ENCODE data around the gene ERLIN1.

The ERLIN1 gene

DNA sequence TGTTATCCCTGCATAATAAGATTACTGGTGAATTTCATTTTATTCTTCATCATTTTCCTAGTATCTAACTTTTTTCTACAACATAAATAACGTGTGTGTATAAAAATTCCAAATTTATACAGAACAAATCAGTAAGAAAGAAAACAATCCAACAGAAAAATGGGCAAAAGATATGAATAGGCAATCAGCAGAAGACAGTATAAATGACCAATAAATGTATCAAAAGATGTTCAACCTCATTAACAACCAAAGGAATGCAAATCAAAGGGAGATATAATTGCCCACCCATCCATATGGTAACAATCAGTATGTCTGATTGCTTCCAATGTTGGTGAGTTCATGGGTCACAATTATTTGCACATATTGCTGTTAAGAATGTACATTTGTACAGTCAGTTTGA is 13.5 kb downstream of the ERLIN1 start:
- DNase-seq (ENCODE audit: low read depth, low spot score) = no peak

DNA sequence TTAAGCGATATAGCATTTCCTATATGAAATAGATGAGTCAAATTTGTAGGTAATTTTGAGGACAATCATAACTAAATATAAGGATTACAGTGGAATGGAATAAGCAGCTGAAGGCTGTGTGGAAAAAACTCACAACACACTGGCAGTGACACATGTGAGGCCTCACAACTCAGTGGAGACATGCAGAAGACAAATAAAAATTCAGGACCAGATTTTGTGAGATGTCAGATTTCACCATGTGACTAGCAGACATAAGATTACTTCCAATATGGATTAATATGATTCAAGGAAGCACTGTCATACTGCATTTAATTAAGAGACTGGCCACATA is 17.6 kb downstream of the ERLIN1 start:
- DNase-seq (ENCODE audit: low read depth, low spot score) = no peak

DNA sequence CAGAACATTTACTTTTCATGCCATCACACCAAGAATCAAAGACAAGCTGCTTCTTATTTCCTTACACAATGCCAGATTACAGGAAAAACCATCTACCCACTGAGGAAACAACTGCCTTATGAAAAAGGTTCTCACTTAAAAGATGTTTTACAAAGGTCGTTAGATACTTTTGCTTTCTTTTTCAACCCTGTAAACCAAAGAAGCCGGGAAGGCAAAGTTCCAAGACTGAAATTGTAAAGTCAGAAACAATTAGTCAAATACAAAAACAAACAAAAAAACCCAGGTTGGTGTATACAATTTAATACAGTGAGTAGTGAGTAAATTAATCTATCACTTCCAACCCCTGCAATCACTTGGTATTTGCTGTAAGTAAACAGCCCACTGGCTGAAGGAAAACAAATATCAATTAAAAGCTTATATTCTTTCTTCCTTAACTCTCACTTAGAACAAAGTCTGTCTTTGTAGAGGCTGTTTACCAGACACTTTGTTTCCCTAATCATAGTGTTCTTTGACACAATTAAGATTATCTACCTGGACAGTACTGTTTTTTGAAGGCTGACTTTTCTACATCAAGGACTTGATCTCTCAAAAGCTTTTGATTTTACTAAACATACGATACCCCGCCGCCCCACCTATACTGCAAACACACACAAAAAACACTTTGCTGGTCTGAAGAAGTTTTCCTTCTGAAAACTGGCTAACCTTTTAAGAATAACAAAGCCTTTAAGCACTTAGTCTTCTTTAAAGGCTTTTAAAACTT is 18.1 kb downstream of the ERLIN1 start:
- DNase-seq (ENCODE audit: low read depth, low spot score) = no peak

DNA sequence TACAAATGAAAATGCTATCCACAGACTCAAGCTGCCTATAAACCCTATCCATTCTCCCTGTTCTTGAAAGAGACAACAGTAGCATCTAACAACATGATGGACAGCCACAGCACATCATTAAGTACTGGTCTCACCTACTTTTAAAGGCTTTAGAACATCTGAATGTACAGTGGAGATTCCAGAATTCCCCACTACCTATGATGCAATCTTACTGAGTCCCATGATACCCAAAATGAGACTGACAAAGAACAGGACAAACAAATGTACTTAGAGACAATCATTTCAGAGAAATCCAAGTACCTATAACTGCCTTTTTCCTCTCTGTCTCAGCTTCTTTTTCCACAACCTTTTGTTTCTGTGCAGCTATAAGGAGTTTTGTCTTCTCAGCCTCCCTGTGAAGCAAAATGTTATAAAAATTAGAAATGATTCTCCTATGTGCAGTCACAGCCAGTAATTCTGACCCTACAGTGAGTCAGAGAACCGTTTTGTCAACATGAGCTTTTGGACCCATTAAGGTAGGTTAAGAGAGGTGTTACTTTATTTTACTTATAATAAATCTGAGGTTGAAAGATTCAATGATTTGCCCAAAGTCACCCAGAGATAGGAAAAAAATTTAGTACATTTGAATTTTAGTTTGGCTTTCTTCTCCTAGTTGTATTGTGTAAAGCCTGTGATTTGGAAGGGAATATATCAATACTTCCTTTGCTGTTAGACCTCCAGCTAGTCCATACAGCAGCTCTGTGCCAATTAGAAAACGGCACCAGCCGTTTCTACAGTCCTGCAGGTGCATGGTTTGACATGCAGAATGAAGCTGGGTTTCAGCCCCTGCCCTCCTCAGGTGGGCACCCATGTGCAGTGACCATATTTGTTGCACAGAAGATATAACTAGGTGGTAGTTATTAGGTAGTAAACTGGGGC is 21.9 kb downstream of the ERLIN1 start:
- no peak for DNase-seq (ENCODE audit: low read depth, low spot score)

DNA sequence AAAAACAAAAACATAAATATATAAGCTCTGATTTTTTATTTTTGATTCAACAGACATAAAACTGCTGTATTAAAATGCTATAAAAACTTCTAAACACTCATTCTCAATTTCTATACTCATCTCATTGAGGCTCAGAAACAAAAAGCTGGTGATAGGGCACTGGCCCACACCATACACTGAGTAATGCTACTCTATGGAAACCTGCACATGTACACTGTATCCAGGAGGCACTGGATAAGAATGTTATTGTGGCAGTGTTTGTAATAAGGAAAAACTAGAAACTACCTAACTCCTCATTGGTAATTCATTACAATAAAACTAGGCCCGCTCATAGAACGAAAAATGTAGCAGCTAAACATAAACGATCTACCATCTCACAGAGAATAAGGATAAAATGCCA is 23.1 kb downstream of the ERLIN1 start:
- no peak for DNase-seq (ENCODE audit: low read depth, low spot score)

DNA sequence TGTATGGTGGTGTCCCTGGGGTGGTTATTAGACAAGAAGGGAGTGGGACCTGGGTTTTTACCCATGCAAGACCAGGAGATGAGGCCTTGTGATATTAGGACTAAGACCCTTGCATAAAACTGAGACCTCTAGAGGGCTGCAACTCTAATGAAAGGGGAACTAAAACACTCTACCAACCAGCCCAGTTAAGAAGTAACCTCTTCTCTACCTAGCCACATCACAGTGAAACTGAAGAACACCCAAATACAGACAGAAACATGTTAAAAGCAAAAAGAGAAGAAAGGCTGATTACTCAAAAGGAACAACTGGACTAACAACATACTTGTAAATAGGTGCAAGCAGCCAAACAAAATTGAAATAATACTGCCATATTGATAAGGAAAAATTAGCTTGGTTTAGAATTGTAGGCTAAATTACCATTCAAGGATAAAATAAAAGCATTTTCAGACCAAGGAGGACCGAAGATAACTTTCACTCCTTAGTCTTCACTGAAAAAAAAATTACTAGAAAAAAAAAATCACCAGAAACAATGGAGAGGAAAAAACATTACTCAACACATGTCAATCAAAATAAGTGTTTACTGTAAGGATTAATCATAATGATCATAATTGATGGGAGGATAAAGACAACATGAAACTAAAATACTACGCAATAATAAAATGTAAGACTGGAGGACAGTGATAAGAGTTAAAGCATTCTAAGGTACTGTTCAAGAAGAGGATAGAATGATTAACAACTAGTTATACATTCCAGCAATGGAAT is 27.6 kb downstream of the ERLIN1 start:
- DNase-seq (ENCODE audit: low read depth, low spot score) = no peak

DNA sequence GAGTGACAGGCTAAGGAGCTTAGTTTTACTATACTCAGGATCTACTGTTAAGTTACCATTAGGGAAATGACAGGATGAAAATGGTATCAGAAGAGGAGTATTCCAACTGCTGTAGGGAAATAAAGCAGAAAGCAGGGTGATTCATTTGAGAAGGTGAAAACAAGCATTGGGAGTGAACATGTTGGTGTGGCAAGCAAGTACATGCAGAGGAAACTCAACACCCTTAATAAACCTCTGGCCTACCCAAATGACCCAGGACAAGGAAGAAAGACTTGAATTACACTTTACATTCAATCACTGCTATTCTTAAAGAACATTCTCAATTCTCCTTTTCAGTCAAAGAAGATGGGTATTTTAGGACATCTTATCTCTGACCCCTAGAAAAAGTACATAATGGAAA is 28.7 kb downstream of the ERLIN1 start:
- no peak for DNase-seq (ENCODE audit: low read depth, low spot score)

DNA sequence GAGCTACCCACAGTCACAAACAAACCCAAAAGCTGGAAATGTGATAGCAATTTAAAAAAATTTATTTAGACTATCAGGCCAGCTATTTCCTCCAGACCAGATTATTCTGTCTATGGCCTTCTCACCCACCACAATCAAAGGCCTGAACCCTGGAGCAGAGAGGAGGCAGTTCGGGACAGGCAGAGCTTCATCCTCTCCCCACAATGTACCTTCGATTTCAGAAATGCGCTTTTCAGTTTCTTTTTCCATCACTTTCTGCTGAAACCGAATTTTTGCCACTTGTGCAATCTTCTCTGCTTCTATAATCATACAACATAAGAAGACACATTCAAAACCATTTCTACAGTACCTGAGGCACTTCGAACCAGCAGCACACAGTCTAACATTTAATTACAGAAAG is 29.9 kb downstream of the ERLIN1 start:
- DNase-seq (ENCODE audit: low read depth, low spot score) = no peak

DNA sequence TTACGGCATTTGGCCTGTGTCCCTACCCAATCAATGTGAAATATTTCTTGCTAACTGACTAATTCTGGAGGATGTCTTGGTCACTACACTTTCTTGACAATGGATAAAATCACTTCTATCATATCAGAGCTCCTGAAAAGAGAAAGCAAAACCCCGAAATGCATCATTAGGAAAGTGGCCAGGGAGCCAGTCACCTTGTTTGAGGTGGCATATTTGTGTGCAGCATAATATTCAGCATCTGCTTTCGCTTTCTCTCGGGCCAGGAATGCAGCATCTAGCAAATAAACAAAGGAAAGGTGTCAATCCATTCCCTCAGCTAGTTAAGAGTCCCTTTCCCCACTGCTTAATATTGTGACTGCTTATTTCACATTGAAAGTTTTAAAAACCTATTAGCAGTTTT is 31.2 kb downstream of the ERLIN1 start:
- no peak for DNase-seq (ENCODE audit: low read depth, low spot score)

DNA sequence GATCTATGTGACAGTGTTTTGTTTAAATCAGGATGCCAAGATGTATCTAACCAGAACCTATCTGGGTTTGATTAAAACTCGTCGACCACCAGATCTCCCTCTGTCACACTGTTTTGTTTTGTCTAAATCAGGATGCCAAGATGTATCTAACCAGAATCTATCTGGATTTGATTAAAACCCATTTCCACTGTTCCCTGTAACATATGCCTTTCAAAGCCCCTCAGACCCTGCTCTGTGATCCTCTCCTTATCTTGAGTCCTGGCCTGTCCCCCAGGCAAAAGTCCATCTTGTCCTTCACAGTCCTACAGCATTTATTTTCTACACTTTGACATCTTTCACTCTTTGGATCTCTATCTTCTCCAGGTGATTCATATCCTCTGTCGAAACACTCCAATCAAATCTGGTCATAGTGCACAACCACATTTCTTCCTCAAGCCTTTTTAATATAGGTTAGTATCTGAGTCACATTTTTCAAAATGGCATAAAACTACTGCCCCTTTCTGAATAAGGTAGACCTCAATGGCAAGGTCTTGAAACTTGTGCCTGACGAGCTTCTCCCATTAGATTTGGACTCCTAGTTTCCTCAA is 32.5 kb downstream of the ERLIN1 start:
- DNase-seq (ENCODE audit: low read depth, low spot score) = no peak

DNA sequence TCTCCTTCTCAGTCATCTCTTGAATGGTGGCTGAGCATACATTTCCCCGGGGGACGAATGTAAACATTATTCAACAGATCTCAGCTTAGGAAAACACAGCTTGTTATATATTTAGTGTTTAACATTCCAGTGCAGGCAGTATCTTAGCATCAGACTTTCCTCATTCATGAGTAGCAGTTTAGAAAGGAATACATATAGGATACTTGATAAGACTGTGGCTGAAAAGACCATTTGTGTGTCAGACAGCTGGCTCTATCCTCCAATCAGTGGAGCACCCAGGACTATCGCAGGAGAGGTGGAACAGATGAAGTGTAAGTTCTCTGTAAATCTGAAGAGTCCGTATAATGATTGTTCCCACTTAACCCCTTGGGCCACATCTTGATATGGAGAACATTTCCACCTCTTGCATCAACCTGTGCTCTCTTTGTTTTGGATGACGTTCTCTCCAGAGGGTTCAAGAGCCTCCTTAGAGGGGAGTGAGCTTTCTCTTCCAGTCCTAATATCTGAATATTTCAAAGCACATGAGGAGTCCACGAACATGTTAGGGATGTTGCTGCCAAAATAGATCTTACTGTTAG is 34.0 kb downstream of the ERLIN1 start:
- no peak for DNase-seq (ENCODE audit: low read depth, low spot score)

DNA sequence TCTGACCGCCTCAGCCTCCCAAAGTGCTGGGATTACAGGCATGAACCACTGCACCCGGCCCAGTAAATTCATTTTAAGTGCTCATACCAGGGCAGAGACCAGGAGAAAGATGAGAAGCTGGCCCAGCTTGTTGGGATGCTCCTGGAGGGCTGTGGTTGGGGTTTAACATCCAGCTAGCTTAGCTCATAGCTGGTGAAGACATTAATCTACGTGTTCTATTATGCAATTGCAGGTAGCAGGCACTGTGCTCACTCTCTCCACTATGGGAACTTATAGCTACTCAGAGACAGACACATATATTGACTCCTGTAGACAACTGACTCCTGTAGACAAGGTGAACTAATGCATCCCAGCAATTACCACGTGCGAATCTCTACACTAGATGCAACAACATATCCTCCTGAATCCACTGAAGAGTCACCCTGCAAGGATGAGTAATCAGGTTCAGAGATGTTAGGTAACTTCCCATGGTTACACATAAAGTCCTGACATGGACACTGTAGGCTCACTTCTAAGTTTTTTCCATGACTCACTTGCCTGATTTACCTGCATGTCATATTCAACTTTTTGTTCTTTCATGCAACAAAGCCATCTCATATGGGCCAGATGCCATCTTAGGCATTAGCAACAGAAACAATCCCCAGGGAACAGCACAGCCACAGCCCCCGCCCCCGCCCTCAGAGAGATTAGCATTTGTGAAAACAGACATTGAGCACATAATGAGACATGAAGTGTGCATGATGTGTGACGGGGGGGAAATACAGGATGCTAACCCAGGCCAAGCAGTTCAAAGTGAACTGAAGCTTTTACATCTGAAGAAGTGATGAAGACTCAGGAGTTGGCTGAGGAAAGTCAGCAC is 37.2 kb downstream of the ERLIN1 start:
- DNase-seq (ENCODE audit: low read depth, low spot score) = no peak

DNA sequence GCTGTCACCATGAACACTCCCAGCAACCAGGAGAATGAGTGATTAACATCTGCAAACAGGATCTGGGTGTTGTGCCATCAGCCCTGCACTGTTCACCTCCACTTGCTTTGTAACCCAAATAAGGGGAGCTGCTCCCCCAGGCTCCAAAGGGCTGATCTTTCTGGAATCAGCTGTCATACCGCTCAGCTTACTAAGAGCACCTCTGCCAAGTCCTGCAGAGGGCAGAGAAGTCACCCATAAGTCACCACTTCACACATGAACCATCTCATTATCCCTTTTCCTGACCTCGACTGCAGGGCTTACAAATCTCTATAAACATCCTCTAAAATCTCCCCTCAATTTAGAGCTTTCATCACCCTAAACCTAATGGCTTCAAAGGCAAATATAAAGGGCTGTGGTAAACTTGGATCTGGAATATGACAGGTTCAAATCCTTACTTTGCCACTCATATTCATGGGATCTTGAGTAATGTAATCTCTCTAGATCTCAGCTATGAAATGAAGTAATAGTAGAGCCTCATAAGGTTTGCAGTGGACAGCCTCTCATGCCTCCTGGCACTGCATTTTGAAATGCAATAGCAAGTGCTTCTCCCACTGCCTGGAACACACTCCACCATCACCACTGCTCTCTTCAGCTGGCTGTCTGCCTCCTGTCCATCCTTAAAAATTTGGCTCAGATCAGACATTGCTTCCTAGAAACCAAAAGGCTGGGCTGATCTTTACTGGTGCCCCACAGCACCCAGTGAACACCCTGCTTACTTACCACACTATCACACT is 38.8 kb downstream of the ERLIN1 start:
- no peak for DNase-seq (ENCODE audit: low read depth, low spot score)

DNA sequence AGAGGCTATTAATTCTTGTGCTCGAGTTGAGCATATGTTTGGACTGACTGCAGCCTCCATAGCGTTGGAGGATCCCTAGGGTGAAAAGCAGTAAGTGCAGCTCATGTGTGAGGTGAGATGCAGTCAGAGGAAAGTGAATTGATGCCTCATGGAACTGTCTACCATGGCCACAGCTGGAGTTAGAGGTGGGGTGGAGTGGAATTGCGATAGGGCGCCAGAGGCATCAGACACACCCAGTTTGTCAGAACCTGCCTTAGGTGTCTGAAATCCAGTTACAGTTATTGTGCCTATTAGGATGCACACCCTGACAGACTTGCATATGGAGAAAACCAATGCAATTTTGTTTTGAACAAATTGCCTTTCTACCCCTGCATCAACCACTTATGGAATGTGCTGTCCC is 39.4 kb downstream of the ERLIN1 start:
- no peak for DNase-seq (ENCODE audit: low read depth, low spot score)

DNA sequence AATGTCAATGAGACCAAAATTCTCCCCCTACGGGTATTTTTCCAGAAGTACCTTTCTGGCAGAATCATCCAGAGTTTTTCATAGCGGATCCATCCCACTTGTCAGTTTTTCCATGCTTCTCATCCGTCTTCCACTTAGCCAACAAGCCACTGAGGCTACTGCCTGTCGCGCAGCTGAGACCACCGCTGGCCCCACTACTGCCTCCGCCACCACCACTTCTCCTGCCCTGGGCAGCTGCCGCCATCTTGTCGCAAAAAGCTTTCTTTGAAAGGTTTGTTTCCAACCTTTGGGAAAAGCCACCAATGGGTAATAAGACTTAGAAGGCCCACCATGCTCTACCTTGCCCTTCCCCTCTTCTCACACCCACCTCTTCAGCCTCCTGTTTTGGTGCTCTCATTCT is 42.1 kb downstream of the ERLIN1 start:
- no peak for DNase-seq (ENCODE audit: low read depth, low spot score)

DNA sequence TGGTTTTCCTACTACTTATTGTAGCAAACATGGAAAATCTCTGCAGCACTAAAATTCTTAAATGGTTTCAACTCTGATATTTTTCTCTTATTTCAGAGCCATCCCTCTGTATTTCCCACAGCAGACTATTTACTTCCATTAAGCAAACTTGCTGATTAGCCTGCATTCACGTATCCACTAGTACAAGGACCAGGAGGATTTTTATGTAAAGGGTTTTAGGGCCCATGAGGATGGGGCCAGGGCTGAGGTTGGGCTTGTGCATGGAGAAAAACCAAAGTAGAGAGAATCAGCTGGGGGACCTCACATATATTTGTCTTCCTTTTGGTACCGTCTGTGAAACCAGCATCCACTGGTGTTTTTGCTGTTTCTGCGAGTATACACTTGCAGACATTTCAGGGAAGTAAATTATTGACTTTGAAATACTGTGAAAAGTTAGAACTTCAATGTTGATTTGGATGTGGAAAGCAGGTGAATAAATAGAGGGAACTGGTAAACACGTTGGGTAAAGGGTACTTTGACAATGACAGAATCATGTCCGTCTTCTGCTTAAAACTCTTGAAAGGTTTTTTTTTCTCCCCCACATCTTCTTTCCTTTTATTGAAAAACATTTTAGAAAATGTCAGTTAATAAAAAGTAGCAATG is 44.3 kb downstream of the ERLIN1 start:
- no peak for DNase-seq (ENCODE audit: low read depth, low spot score)

DNA sequence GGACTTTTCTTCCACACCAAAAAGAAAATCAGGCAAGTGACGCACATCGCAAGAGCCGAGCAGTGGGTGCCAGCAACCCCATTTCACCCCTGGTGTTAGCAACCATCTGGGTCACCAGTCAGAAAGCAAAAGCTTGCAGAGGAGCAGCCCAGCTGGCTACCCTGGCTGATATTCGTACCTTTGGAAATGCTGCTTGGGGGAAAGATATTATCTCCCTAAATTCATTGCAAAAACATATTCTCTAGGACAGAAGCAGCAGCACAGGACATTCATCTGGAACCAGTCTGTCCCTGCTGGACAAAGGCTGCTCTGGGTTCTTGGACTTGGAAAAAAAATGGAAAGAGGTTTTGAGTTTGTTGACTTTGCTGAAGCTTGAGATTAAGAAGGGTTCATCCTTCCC is 45.8 kb downstream of the ERLIN1 start:
- no peak for DNase-seq (ENCODE audit: low read depth, low spot score)

DNA sequence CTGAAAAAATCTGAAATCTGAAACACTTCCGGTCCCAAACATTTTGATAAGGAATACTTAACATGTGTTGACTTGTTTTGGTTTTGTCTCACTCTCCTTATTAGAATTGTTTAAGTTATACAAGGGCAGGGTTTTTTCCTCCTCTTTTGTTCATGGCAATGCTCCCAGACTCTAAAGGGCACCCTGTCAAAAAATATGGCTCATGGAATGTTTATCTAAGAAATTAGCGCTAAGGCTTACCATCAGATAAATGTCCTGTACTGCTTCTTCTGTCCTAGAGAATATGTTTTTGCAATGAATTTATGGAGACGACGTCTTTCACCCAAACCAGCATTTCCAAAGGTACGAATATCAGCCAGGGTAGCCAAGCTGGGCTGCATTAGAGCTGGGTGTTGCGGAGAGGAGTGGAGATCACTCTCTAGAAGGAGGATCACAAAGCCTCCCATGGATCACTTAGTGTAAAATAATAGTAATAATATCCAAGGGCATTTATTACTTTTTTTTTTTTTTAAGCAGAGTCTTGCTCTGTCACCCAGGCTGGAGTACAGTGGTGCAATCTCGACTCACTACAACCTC is 46.8 kb downstream of the ERLIN1 start:
- no peak for DNase-seq (ENCODE audit: low read depth, low spot score)

DNA sequence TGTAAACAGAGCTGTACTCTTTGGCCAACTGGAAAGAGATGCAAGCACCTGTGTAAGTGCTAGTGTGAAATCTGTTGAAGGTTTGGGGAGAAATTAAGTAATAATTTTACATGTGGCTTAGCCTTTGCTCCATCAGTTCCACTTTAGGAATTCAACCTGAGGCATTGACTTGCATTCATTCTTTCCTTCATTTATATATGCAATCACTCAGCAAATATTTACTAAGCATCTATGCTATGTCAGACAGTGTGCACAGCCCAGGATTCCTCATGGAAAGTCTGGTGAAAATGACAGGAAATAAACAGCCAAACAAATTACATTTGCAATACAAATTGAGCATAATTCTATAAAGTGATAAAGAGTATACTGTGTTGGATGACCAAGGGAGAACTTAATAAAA is 50.3 kb downstream of the ERLIN1 start:
- DNase-seq (ENCODE audit: low read depth, low spot score) = no peak

All from iPS DF 19.7 (cell line).